ENCODE results near the gene WWOX. TPM values are rescaled to one million over a fixed set of nuclear protein-coding genes. Genes with fewer than 3 reads are reported as not detected.
"Not testable (repeated sequence)": the region's sequence is repeated elsewhere in the genome, so short reads cannot be mapped to it uniquely, and the experiment has no call there.

WWOX gene
- total RNA-seq, 6 experiments from 2014 or later, result 13.0 to 24.3 (median 16.5) TPM

DNA sequence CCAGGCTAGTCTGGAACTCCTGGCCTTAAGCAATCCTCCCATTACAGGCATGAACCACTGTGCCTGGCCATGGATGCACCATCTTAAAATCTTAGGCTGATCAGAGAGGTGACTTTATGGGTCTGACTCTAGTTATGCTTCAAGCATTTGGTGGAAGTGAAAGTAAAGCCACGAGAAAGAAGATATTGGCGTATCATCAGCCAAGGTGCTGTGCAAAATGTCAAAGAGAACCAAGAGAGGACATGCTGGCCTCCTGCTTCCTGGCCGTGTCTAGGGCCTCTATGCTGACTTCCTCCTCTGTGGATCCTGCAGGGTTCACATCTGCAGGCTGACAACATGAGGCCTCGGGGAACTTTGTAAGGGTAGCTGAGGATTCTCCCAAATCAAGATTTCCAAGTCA is 1115.8 kb downstream of the WWOX start:
- Histone ChIP-seq H3K27ac (no peak overlapping the region), H3K4me3 (no peak overlapping the region), H3K9me3 (no peaks in the 10 kb centered on the region), H3K27me3 (no peaks in the 10 kb centered on the region), H3K36me3 (no peaks in the 10 kb centered on the region), H3K4me1 (no peaks in the 10 kb centered on the region)
- WGBS (ENCODE audit: insufficient coverage, low coverage, low lambda C conversion rate, missing lambda C conversion rate), result 100% methylated on average over 1 of the region's 4 CpGs
- no peak for ATAC-seq
- intact Hi-C loops (cut with DNase I), result no loop called here
- TF ChIP-seq CTCF (IDR thresholded peaks at IDR 0.05), result no peak
- TF ChIP-seq POLR2A (IDR thresholded peaks at IDR 0.05), result no peak
- DNase-seq, result no peak

DNA sequence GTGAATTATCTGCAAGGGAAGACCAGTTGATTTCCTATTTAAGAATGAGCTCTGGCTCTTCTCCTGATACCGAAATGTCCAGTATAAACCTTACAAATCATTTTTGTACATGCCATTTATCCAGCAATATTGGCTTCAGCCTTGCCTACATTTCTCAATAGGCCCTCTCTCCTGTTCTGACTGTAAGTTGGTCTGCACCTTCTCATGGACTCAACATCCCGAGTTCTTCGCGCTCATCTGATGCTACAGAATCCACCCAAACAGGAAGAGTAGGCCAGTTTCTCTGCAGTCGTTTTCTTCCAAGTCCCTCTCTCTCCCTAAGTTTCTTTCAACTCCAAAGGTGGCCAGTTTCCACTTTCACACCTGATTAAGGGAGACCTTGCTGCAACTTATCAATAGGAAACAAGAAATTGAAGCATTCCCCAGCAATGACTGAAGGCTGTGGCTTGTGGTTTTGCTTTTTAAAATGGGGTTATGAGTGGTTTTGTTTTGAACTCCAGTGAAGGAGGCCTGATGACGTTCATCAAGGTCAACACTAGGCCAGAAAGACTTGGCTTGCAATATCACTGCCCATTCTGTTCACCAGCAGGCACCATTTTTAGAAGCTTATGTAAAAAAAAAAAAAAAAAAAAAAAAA is 1118.0 kb downstream of the WWOX start:
- Histone ChIP-seq H3K4me1 (no peaks in the 10 kb centered on the region), H3K4me3 (no peak overlapping the region), H3K27ac (no peak overlapping the region), H3K36me3 (no peaks in the 10 kb centered on the region), H3K27me3 (no peaks in the 10 kb centered on the region), H3K9me3 (no peaks in the 10 kb centered on the region)
- intact Hi-C loops (cut with DNase I), result no loop called here
- no peak for TF ChIP-seq CTCF (IDR thresholded peaks at IDR 0.05)
- TF ChIP-seq POLR2A (IDR thresholded peaks at IDR 0.05), result no peak
- no peak for DNase-seq
- 65% methylated on average over 5 of the region's 6 CpGs for WGBS (ENCODE audit: insufficient coverage, low coverage, low lambda C conversion rate, missing lambda C conversion rate)
- ATAC-seq, result no peak

GRCh38 chr16:79218351-79218750 is 1118.9 kb downstream of the WWOX start:
- Histone ChIP-seq H3K36me3 (no peaks in the 10 kb centered on the region), H3K9me3 (no peaks in the 10 kb centered on the region), H3K27me3 (no peaks in the 10 kb centered on the region), H3K27ac (no peak overlapping the region), H3K4me3 (no peak overlapping the region), H3K4me1 (no peaks in the 10 kb centered on the region)
- ATAC-seq, result no peak
- no peak for DNase-seq
- WGBS (ENCODE audit: insufficient coverage, low coverage, low lambda C conversion rate, missing lambda C conversion rate), result 73% methylated on average over 1 of the region's 1 CpG
- TF ChIP-seq CTCF (IDR thresholded peaks at IDR 0.05), result no peak
- no peak for TF ChIP-seq POLR2A (IDR thresholded peaks at IDR 0.05)
- intact Hi-C loops (cut with DNase I), result no loop called here

DNA sequence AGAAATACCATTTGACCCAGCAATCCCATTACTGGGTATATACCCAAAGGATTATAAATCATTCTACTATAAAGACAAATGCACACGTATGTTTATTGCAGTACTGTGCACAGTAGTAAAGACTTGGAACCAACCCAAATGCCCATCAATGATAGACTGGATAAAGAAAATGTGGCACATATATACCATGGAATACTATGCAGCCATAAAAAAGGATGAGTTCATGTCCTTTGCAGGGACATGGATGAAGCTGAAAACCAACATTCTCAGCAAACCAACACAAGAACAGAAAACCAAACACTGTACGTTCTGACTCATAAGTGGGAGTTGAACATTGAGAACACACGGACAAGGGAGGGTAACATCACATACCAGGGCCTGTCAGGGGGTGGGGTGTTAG is 1126.5 kb downstream of the WWOX start:
- WGBS (ENCODE audit: insufficient coverage, low coverage, low lambda C conversion rate, missing lambda C conversion rate), result 81% methylated on average over 2 of the region's 3 CpGs
- H3K4me1 ChIP-seq; ATAC-seq; DNase-seq; H3K36me3 ChIP-seq; H3K27ac ChIP-seq; H3K27me3 ChIP-seq; intact Hi-C loops (cut with DNase I); H3K4me3 ChIP-seq; H3K9me3 ChIP-seq: not testable (repeated sequence)

- 100% methylated on average over 11 of the region's 20 CpGs for WGBS (ENCODE audit: insufficient coverage, low coverage, low lambda C conversion rate, missing lambda C conversion rate)
Observed at GRCh38 chr16:79229361-79229760, 1129.9 kb downstream of the WWOX start.

DNA sequence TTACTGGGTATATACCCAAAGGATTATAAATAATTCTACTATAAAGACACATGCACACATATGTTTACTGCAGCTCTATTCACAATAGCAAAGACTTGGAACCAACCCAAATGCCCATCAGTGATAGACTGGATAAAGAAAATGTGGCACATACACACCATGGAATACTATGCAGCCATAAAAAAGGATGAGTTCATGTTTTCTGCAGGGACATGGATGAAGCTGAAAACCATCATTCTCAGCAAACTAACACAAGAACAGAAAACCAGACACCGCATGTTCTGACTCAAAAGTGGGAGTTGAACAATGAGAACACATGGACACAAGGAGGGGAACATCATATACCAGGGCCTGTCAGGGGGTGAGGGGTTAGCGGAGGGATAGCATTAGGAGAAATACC is 1146.2 kb downstream of the WWOX start:
- H3K27me3 ChIP-seq; DNase-seq; H3K4me3 ChIP-seq; intact Hi-C loops (cut with DNase I); ATAC-seq; H3K27ac ChIP-seq; H3K4me1 ChIP-seq; H3K36me3 ChIP-seq; H3K9me3 ChIP-seq: not testable (repeated sequence)
- 100% methylated on average over 2 of the region's 2 CpGs for WGBS (ENCODE audit: insufficient coverage, low coverage, low lambda C conversion rate, missing lambda C conversion rate)

More at GRCh38 chr16:79229361-79229760, 1129.9 kb downstream of the WWOX start:
- intact Hi-C loops (cut with DNase I), result no loop called here
- TF ChIP-seq POLR2A (IDR thresholded peaks at IDR 0.05) (no peak), CTCF (IDR thresholded peaks at IDR 0.05) (no peak)
- Histone ChIP-seq H3K4me1 (no peaks in the 10 kb centered on the region), H3K27me3 (no peaks in the 10 kb centered on the region), H3K9me3 (no peaks in the 10 kb centered on the region), H3K4me3 (no peak overlapping the region), H3K27ac (no peak overlapping the region), H3K36me3 (no peaks in the 10 kb centered on the region)
- no peak for DNase-seq
- ATAC-seq, result peak in 1 of 4 donors; percentile 19

Data from right lobe of liver (tissue), 6 donors.